Measurements from ENCODE around the gene LCN9. TPM values are rescaled to one million over a fixed set of nuclear protein-coding genes. Genes with fewer than 3 reads are reported as not detected.

LCN9 gene, protein sequence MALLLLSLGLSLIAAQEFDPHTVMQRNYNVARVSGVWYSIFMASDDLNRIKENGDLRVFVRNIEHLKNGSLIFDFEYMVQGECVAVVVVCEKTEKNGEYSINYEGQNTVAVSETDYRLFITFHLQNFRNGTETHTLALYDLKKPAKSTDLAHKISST
- not detected for polyA plus RNA-seq
- long read RNA-seq, donor 1: 0 reads
- long read RNA-seq, donor 2: 0 reads
- long read RNA-seq, donor 3: 0 reads
- long read RNA-seq, donor 4: 0 reads
- long read RNA-seq, donor 5: 0 reads
- long read RNA-seq, donor 6: 0 reads
- long read RNA-seq, donor 7: 0 reads
- long read RNA-seq, donor 8: 0 reads
- long read RNA-seq, donor 9: 0 reads
- long read RNA-seq, donor 10: 0 reads

DNA sequence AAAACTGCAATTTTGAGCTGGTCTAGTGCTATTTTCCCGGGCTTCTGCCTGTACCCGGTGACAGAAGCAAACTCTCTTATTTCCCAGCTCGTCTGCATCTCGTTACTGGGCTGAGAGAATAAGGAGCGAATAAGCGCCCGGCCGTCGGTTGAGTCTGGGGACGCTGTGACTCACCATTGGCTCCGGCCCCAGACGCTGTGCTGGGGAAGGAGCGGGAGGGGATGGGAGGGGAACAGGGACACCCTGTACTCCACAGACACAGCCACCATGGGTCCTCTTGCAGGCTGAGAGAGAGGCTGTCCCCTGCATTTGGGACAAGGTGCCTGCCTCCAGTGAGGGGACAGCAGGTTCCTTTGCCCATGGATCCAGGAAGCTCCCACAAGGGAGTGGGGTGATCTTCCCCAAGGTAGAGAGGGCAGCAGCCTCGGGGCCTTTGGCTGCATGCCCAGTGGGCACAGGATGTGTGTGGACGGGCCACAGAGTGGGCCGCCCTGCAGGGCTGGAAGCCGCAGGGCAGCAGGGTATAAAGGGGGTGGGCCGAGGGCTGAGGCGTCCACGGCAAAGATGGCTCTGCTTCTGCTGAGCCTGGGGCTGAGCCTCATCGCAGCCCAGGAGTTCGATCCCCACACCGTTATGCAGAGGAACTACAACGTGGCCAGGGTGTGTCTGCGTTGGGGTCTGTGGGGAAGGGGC is at the start of gene LCN9:
Gene LCN9, plus strand, starts transcription at position 552 of the 693 bp plus-strand sequence. Its CDS starts 13 bp downstream, at position 565.
- Histone ChIP-seq H3K4me3 (ENCODE audit: low read depth in 1 of 3, low read length in 3 of 3) (no peak within 1 kb of the TSS), H3K9me3 (ENCODE audit: control insufficient read depth in 2 of 2, insufficient read depth in 1 of 2, low read depth in 1 of 2, low read length in 1 of 2) (no peaks in the 10 kb centered on the region), H3K27me3 (ENCODE audit: control insufficient read depth in 3 of 3, insufficient read depth in 3 of 3, low read length in 3 of 3) (no peaks in the 10 kb centered on the region), H3K4me1 (ENCODE audit: control insufficient read depth in 3 of 3, insufficient read depth in 2 of 3, low read depth in 1 of 3, low read length in 2 of 3) (no peaks in the 10 kb centered on the region), H3K36me3 (ENCODE audit: control insufficient read depth in 3 of 3, insufficient read depth in 2 of 3, low read depth in 1 of 3, low read length in 3 of 3) (no peaks in the 10 kb centered on the region), H3K27ac (ENCODE audit: low read depth in 1 of 3, low read length in 2 of 3) (no peak within 1 kb of the TSS)
- no peak for DNase-seq
- 55 to 61% (median 59%) methylated on average over 25 of the region's 25 CpGs for WGBS, 3 donors
- FAIRE-seq: no peak

DNA sequence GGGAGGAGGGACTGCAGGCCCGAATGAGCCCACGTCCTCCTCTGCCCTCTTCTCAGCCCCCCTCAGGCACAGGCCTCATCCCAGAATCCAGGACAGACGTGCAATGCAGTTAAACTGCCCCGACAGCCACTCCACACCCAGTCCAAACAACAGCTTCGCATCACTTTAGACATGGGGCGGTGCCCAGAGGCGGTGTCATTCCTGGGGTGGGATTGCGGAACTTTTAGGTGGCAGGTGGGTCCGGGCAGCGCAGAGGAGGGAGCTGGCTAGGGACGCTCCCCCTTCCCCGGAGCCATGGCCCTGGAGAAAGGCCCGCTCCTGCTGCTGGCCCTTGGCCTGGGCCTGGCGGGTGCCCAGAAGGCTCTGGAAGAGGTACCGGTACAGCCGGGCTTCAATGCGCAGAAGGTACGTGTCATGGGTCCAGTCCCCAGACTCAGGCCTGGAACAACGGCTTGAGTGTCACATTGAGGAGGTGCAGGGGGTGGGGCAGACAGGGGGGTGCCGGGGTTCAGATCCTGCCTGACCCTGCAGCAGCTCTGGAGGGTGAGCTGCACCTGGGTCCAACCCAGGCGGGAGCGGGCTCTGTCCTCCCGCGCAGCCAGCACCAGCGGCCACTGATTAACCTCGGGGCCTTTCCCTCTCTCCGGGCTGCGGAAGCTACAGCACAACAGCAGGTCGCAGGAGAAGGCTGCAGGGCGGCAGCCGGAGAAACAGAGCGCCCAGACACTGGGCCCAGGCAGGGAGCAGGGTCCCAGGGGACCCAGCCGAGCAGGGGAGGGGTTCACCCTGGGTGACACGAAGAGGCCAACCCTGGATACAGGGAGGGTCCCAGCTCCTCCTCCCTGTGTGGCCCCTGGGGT is 48.9 kb upstream of the LCN9 start:
- Histone ChIP-seq H3K4me3 (ENCODE audit: low read depth in 1 of 3, low read length in 3 of 3) (no peak overlapping the region), H3K36me3 (ENCODE audit: control insufficient read depth in 3 of 3, insufficient read depth in 2 of 3, low read depth in 1 of 3, low read length in 3 of 3) (no peaks in the 10 kb centered on the region), H3K27ac (ENCODE audit: low read depth in 1 of 3, low read length in 2 of 3) (no peak overlapping the region), H3K9me3 (ENCODE audit: control insufficient read depth in 2 of 2, insufficient read depth in 1 of 2, low read depth in 1 of 2, low read length in 1 of 2) (no peaks in the 10 kb centered on the region), H3K27me3 (ENCODE audit: control insufficient read depth in 3 of 3, insufficient read depth in 3 of 3, low read length in 3 of 3) (no peaks in the 10 kb centered on the region), H3K4me1 (ENCODE audit: control insufficient read depth in 3 of 3, insufficient read depth in 2 of 3, low read depth in 1 of 3, low read length in 2 of 3) (no peaks in the 10 kb centered on the region)
- no peak for DNase-seq
- 57 to 74% (median 67%) methylated on average over 29 to 34 of the region's 34 CpGs for WGBS, 3 donors
- no peak for FAIRE-seq

DNA sequence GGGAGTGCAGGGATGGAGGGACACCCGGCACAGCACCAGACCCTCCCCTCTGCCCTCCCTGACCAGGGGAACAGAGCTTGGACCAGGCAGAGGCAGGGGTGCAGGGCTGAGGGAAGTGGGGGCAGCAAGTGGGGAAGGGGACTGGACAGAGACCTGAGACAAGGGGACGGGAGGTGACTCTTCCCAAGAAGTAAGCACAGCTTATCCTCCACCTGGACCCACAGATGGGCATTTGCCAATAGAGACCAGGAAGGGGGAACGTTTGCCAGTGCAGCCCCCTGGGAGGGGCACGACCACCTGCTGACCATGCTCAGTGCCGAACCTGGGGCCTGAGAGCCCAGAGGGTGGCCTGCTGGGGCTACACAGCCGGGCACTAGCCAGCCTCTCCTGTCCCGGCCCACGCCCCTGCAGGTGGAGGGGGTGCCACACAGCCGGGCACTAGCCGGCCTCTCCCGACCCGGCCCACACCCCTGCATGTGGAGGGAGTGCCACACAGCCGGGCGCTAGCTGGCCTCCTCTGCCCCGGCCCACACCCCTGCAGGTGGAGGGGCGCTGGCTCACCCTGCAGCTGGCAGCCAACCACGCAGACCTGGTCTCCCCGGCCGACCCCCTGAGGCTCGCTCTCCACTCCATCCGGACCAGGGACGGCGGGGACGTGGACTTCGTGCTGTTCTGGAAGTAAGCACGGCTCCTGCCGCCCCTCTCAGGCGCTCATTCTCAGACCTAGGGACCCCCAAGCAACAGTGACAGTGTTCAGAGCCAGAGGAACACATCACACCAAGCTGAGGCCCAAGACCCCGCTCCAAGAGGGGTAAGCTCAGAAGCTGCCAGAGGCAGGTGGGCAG is 48.1 kb upstream of the LCN9 start:
- Histone ChIP-seq H3K36me3 (ENCODE audit: control insufficient read depth in 3 of 3, insufficient read depth in 2 of 3, low read depth in 1 of 3, low read length in 3 of 3) (no peaks in the 10 kb centered on the region), H3K4me3 (ENCODE audit: low read depth in 1 of 3, low read length in 3 of 3) (no peak overlapping the region), H3K27ac (ENCODE audit: low read depth in 1 of 3, low read length in 2 of 3) (no peak overlapping the region), H3K4me1 (ENCODE audit: control insufficient read depth in 3 of 3, insufficient read depth in 2 of 3, low read depth in 1 of 3, low read length in 2 of 3) (no peaks in the 10 kb centered on the region), H3K27me3 (ENCODE audit: control insufficient read depth in 3 of 3, insufficient read depth in 3 of 3, low read length in 3 of 3) (peaks cover 0 to 2% (median 0%) of the 10 kb centered on the region in 3 donors), H3K9me3 (ENCODE audit: control insufficient read depth in 2 of 2, insufficient read depth in 1 of 2, low read depth in 1 of 2, low read length in 1 of 2) (no peaks in the 10 kb centered on the region)
- WGBS, 3 donors: 55 to 72% (median 67%) methylated on average over 28 to 29 of the region's 29 CpGs
- FAIRE-seq (no peak), DNase-seq (no peak)

DNA sequence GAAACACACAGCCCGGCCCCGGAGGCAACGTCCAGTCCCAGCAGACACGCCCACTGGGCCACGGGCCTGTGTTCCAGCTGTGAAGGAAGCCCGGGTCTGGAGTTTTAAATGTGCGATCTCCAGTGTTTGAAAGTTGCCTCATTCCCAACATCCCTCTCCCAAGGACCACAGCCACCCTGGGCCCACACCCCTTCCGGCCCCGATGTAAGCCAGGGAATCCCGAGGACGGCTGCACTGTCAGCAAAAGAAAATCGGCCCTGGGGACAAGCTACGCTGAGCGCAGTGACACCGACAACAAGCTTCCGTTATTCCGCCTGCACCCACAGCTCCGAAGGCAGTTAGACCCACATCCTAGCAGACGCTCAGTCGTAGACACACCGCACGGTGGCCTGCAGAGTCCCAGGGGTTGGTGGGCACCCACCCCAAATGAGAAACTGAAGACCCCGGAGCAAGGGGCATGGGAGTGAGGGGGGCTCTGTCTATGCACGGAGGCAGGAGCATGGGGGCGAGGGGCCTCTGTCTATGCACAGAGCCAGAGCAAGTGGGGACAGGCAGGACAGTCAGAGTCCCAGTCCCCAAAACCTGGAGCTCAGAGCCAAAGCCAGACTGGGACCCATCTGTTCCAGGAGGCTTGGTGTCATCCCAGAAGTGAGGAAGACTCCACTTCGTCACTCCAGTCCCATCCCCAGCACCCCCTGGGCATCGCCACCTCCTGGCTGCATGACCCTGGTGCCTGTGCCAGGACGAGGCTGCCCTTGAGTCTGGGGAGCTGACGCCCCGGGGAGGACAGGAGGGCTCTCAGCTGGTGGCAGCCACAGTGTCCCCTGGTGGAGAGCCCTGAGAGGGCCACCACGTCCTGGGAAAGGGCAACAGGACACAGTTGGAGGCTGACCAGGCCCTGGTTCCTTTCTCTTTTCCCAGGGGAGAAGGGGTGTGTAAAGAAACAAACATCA is 47.2 kb upstream of the LCN9 start:
- Histone ChIP-seq H3K4me1 (ENCODE audit: control insufficient read depth in 3 of 3, insufficient read depth in 2 of 3, low read depth in 1 of 3, low read length in 2 of 3) (no peaks in the 10 kb centered on the region), H3K27me3 (ENCODE audit: control insufficient read depth in 3 of 3, insufficient read depth in 3 of 3, low read length in 3 of 3) (peaks cover 0 to 2% (median 0%) of the 10 kb centered on the region in 3 donors), H3K36me3 (ENCODE audit: control insufficient read depth in 3 of 3, insufficient read depth in 2 of 3, low read depth in 1 of 3, low read length in 3 of 3) (no peaks in the 10 kb centered on the region), H3K9me3 (ENCODE audit: control insufficient read depth in 2 of 2, insufficient read depth in 1 of 2, low read depth in 1 of 2, low read length in 1 of 2) (no peaks in the 10 kb centered on the region), H3K4me3 (ENCODE audit: low read depth in 1 of 3, low read length in 3 of 3) (no peak overlapping the region), H3K27ac (ENCODE audit: low read depth in 1 of 3, low read length in 2 of 3) (no peak overlapping the region)
- FAIRE-seq (no peak), DNase-seq (no peak)
- WGBS, 3 donors: 55 to 61% (median 61%) methylated on average over 31 of the region's 31 CpGs

DNA sequence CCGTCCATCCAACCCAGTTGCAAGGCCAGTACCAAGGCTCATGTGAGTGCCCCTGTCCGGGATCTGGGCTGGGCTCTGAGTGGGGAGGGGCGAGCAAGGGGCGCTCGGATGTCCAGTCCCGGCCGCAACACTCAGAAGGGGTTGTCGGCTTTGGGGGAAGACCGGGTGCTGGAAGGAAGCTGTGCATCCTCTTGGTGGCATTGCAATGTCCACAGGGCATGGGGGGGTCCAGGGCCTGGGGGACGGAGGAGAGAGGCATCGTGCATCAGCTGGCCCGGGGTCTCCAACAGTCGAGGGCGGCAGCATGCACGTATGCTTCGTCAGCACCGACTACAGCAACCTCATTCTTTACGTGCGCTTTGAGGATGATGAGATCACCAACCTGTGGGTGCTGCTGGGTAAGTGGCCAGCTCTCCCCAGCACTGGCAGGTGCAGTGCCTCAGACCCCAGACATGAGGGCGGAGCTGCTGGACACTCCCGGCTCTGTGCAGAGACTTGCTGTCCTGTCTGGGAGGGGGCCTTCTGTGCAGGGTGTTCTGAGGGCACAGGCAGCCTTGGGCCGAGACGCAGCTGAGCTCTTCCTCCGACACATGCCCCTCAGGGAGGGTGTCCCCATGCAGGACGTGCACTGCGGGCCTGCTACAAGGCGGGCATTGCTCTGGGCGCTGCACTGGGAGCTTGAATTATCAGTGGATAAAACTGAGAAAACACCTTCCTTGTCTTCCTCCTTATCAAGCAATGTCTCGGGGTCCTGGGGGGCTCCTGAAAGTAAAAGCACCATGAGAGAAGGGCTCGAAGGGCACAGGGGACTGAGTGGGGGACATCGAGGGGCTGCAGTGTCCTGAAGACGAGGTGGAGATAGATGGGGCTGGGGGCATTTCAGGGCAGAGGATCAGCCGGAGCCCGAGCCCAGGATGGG is 46.2 kb upstream of the LCN9 start:
- WGBS, 3 donors: 73 to 79% (median 77%) methylated on average over 33 to 34 of the region's 34 CpGs
- DNase-seq (no peak), FAIRE-seq (no peak)

DNA sequence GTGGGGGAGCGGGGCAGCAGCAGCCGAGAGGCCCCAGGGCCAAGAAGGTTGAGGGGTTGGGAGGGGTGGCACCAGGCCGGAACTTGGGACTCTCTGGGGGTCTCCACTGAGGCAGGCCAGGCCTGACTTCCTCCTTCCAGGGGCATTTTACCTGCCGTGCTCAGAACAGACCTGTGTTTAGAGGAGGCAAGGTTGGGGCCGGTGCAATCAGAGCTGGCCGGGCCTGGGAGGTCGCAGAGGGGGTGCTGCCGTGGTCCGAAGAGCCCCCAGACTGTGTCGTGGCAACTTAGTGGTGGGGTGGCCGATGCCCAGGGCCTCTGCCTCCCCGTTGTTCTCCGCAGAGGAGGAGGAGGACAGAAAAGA is 45.6 kb upstream of the LCN9 start:
- Histone ChIP-seq H3K9me3 (ENCODE audit: control insufficient read depth in 2 of 2, insufficient read depth in 1 of 2, low read depth in 1 of 2, low read length in 1 of 2) (no peaks in the 10 kb centered on the region), H3K27me3 (ENCODE audit: control insufficient read depth in 3 of 3, insufficient read depth in 3 of 3, low read length in 3 of 3) (peaks cover 0 to 2% (median 0%) of the 10 kb centered on the region in 3 donors), H3K36me3 (ENCODE audit: control insufficient read depth in 3 of 3, insufficient read depth in 2 of 3, low read depth in 1 of 3, low read length in 3 of 3) (no peaks in the 10 kb centered on the region), H3K27ac (ENCODE audit: low read depth in 1 of 3, low read length in 2 of 3) (no peak overlapping the region), H3K4me1 (ENCODE audit: control insufficient read depth in 3 of 3, insufficient read depth in 2 of 3, low read depth in 1 of 3, low read length in 2 of 3) (no peaks in the 10 kb centered on the region), H3K4me3 (ENCODE audit: low read depth in 1 of 3, low read length in 3 of 3) (no peak overlapping the region)
- WGBS, 3 donors: 79 to 81% (median 81%) methylated on average over 11 to 13 of the region's 13 CpGs
- no peak for FAIRE-seq
- DNase-seq: no peak

More for the DNA sequence above, 46.2 kb upstream of the LCN9 start:
- H3K36me3 ChIP-seq (ENCODE audit: control insufficient read depth in 3 of 3, insufficient read depth in 2 of 3, low read depth in 1 of 3, low read length in 3 of 3): no peaks in the 10 kb centered on the region
- H3K9me3 ChIP-seq (ENCODE audit: control insufficient read depth in 2 of 2, insufficient read depth in 1 of 2, low read depth in 1 of 2, low read length in 1 of 2): no peaks in the 10 kb centered on the region
- no peak overlapping the region for H3K27ac ChIP-seq (ENCODE audit: low read depth in 1 of 3, low read length in 2 of 3)
- H3K4me1 ChIP-seq (ENCODE audit: control insufficient read depth in 3 of 3, insufficient read depth in 2 of 3, low read depth in 1 of 3, low read length in 2 of 3): no peaks in the 10 kb centered on the region
- H3K4me3 ChIP-seq (ENCODE audit: low read depth in 1 of 3, low read length in 3 of 3): no peak overlapping the region
- H3K27me3 ChIP-seq (ENCODE audit: control insufficient read depth in 3 of 3, insufficient read depth in 3 of 3, low read length in 3 of 3): peaks cover 0 to 2% (median 0%) of the 10 kb centered on the region in 3 donors
